ENCODE measurements around the gene WDR70. TPM values are rescaled to one million over a fixed set of nuclear protein-coding genes. Genes with fewer than 3 reads are reported as not detected.
A peak's percentile ranks its signal among the peaks of the same experiment; 100 is the strongest.
"Not testable (repeated sequence)": the region's sequence is repeated elsewhere in the genome, so short reads cannot be mapped to it uniquely, and the experiment has no call there.

WDR70 gene
- total RNA-seq, 1 donor from 2014 or later: 43.0 TPM

GRCh38 chr5:37786862-37787519 lies 407.9 kb downstream of the WDR70 start:
- H3K4me1 Mint-ChIP-seq (ENCODE audit: low read depth): no peaks in the 10 kb centered on the region
- DNase-seq (ENCODE audit: low spot score, unreplicated experiment): no peak
- H3K36me3 Mint-ChIP-seq (ENCODE audit: insufficient read depth): no peaks in the 10 kb centered on the region
- peak overlapping the region; percentile 11 for H3K27ac Mint-ChIP-seq
- no peak for TF ChIP-seq CTCF (IDR thresholded peaks at IDR 0.05; ENCODE audit: unreplicated experiment)
- H3K4me3 Mint-ChIP-seq (ENCODE audit: low read depth): no peak overlapping the region
- H3K9me3 Mint-ChIP-seq (ENCODE audit: low read depth): peaks cover 17% of the 10 kb centered on the region
- no peaks in the 10 kb centered on the region for H3K27me3 Mint-ChIP-seq

GRCh38 chr5:37787742-37788141 lies 408.6 kb downstream of the WDR70 start:
- no peaks in the 10 kb centered on the region for H3K27me3 Mint-ChIP-seq

GRCh38 chr5:37789991-37790390 lies 410.9 kb downstream of the WDR70 start:
- Mint-ChIP-seq H3K4me1 (ENCODE audit: low read depth) (no peaks in the 10 kb centered on the region), H3K9me3 (ENCODE audit: low read depth) (peaks cover 28% of the 10 kb centered on the region), H3K27ac (no peak overlapping the region), H3K36me3 (ENCODE audit: insufficient read depth) (no peaks in the 10 kb centered on the region), H3K27me3 (no peaks in the 10 kb centered on the region), H3K4me3 (ENCODE audit: low read depth) (no peak overlapping the region)
- no peak for TF ChIP-seq CTCF (IDR thresholded peaks at IDR 0.05; ENCODE audit: unreplicated experiment)
- no peak for DNase-seq (ENCODE audit: low spot score, unreplicated experiment)

More at GRCh38 chr5:37787742-37788141, 408.6 kb downstream of the WDR70 start:
- H3K36me3 Mint-ChIP-seq (ENCODE audit: insufficient read depth): no peaks in the 10 kb centered on the region
- no peaks in the 10 kb centered on the region for H3K4me1 Mint-ChIP-seq (ENCODE audit: low read depth)
- TF ChIP-seq CTCF (IDR thresholded peaks at IDR 0.05; ENCODE audit: unreplicated experiment): no peak
- H3K9me3 Mint-ChIP-seq (ENCODE audit: low read depth): peaks cover 17% of the 10 kb centered on the region
- no peak overlapping the region for H3K4me3 Mint-ChIP-seq (ENCODE audit: low read depth)
- DNase-seq (ENCODE audit: low spot score, unreplicated experiment): no peak
- H3K27ac Mint-ChIP-seq: no peak overlapping the region

- H3K27ac Mint-ChIP-seq: no peak overlapping the region
- no peak for TF ChIP-seq CTCF (IDR thresholded peaks at IDR 0.05; ENCODE audit: unreplicated experiment)
- no peak for DNase-seq (ENCODE audit: low spot score, unreplicated experiment)
- H3K9me3 Mint-ChIP-seq (ENCODE audit: low read depth): peaks cover 23% of the 10 kb centered on the region
- no peak overlapping the region for H3K4me3 Mint-ChIP-seq (ENCODE audit: low read depth)
- no peaks in the 10 kb centered on the region for H3K36me3 Mint-ChIP-seq (ENCODE audit: insufficient read depth)
- H3K27me3 Mint-ChIP-seq: no peaks in the 10 kb centered on the region
- H3K4me1 Mint-ChIP-seq (ENCODE audit: low read depth): no peaks in the 10 kb centered on the region
Measured at GRCh38 chr5:37791321-37791720, 412.2 kb downstream of the WDR70 start.

GRCh38 chr5:37792975-37793631 lies 414.0 kb downstream of the WDR70 start:
- TF ChIP-seq CTCF (IDR thresholded peaks at IDR 0.05; ENCODE audit: unreplicated experiment): no peak
- Mint-ChIP-seq H3K9me3 (ENCODE audit: low read depth) (peaks cover 19% of the 10 kb centered on the region), H3K27me3 (no peaks in the 10 kb centered on the region), H3K27ac (no peak overlapping the region), H3K36me3 (ENCODE audit: insufficient read depth) (no peaks in the 10 kb centered on the region), H3K4me3 (ENCODE audit: low read depth) (no peak overlapping the region), H3K4me1 (ENCODE audit: low read depth) (no peaks in the 10 kb centered on the region)
- DNase-seq (ENCODE audit: low spot score, unreplicated experiment): no peak

- not testable (repeated sequence) for H3K4me1 Mint-ChIP-seq (ENCODE audit: low read depth); H3K4me3 Mint-ChIP-seq (ENCODE audit: low read depth); H3K27me3 Mint-ChIP-seq; H3K36me3 Mint-ChIP-seq (ENCODE audit: insufficient read depth); H3K27ac Mint-ChIP-seq; DNase-seq (ENCODE audit: low spot score, unreplicated experiment)
- H3K9me3 Mint-ChIP-seq (ENCODE audit: low read depth): peaks cover 19% of the 10 kb centered on the region
Measured at GRCh38 chr5:37795292-37795691, 416.2 kb downstream of the WDR70 start.

GRCh38 chr5:37796435-37796834 lies 417.3 kb downstream of the WDR70 start:
- not testable (repeated sequence) for DNase-seq (ENCODE audit: low spot score, unreplicated experiment); H3K4me3 Mint-ChIP-seq (ENCODE audit: low read depth); H3K36me3 Mint-ChIP-seq (ENCODE audit: insufficient read depth); H3K4me1 Mint-ChIP-seq (ENCODE audit: low read depth); H3K27ac Mint-ChIP-seq; H3K27me3 Mint-ChIP-seq
- peaks cover 19% of the 10 kb centered on the region for H3K9me3 Mint-ChIP-seq (ENCODE audit: low read depth)
